ENCODE results near the gene ZNF423.
"Not testable (repeated sequence)": the region's sequence is repeated elsewhere in the genome, so short reads cannot be mapped to it uniquely, and the experiment has no call there.

The ZNF423 gene

DNA sequence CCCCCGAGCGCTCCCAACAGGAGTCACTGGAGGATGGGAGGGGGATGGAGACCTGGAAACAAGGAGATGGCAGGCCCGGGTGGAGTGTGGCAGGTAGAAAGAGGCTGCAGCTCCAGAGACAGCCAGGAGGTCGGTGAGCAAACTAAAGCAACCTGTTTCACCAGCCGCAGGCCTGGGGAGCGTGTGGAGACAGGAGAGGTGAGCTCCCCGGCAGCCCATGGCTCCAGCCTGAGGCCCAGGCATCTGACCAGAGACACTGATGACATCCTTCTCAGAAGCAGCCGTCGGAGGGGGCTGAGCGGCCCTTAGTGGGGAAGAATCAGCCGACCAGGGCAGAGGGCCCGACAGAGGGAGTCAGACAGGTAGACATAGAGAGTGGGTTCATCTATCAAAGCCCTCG lies 165.1 kb downstream of the ZNF423 start:
- DNase-seq: no peak

DNA sequence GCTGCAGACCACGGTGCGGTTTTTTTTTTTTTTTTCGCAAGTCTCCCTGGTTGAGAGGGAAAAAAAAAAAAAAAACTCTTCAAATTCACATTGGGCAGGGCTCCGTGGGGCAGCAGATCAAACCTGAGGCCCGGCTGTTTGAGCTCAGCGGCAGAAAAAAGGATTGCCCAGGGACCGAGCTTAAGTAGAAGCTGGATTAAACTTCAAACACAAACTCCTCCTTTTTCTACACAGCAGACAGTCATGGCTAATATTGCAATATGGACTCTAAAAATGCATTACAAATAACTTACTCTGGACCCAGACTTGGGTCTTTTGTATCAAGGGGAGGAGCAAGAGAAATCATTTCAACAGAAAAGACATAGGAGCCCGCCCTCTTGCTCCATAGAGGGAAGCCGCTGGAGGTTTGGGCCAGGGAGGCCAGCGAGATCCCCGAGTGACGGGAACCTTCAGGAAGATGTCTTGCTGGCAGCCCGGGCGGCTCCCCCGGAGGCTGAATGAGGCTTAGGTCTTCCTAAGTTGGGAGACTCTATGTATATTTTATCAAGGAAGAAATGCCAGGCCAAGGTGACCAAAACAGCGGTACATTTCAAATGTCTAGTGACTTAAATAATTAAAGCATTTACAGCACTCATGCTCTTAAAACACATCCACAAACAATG lies 167.7 kb downstream of the ZNF423 start:
- no peak for DNase-seq

DNA sequence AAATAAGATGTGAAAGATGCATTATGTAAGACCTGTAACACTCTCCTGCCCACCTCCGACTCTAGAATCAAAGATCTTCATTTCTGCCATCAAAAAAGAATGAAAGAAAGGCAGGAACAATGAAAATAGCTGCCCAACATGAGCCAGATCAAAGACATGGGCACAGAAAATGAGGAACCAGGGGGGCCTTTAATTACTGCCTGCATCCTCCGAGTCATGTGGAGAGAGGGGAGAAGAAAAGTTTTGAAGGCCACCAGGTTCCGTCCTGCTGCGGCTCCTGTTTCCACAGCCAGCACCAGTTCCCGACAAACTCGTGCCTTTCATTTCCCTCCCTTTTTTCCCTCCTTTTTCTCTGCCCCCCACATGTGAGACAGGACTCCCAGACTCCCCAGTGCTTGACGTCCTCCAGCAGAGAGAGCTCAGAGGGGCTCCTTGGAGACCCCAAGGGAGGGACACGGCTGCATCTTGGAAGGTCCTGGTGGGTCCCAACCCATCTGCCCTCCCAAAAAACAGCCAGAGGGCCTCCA lies 168.4 kb downstream of the ZNF423 start:
- DNase-seq: no peak

DNA sequence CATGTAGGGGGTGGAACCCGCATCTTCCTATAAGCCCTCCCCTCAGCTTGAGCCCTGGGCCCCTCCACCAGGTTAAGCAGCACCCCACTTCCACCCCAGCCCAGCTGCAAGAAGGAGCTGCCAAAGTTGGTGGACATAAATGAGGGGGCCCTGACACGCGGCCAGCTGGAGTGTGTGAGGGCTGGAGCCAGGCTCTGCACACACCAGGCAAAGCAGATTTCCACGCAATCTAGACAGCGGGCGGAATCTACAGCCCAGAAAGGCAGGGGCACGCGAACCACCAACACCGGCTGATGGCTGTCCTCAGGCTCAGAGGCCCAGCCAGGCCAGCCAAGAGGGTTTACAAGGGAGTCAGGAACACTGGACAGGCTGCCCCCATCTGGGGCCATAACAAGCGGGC lies 171.2 kb downstream of the ZNF423 start:
- no peak for DNase-seq

DNA sequence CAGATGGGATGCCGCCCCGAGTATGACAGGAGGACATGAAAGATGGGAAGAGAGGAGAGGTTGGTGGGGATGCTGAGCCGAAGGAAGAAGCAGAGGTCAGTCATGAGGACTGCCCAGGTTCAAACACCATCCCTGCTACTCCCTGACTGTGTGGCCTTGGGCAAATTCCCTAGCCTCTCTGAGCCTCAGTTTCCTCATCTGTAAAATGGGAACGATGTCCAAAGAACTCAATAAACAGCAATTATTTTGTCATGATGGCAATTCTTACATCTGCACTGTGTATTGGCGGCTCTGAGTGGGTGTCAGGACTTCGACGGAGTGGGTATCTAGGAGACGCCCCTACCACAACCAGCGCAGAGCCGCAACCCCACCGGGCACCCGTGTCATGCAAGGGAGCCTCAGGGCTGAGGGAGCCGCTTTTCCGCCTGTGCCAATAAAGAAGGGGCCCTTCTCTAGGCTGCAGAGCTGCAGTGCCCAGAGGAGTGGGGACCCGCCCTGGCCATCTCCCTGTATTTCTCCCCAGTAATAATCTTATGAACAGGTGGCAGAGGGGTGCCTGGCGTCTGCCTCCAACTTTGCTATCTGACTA lies 173.2 kb downstream of the ZNF423 start:
- DNase-seq: no peak

DNA sequence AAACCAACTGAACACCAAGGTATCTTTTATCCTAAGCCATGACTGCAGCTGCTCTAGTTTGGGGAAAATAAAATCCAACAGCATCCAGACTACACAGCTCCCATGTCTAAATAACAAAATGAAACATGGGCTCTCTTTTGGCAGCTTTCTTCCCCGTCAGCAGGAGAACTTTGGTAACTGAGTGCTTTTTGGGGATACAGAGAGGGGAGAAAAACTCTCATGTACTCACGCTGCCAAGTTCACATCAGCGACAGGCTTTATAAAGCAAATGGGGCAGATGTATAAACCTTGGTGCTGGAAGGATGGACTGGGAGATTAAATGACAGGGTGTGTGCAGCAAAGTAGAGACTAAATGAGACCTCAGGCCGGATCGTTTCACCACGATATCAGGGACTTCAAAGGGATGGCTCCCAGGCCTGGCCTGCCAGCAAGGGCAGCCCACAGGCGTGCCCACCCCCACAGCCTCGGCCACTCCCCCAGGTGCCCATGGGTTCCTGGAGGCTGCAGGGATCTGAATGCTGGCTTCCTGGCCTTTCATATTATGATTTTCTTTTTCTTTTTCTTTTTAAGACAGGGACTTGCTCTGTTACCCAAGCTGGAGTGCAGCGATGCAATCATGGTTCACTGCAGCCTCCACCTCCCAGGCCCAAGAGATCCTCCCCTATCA lies 174.6 kb downstream of the ZNF423 start:
- DNase-seq: no peak

DNA sequence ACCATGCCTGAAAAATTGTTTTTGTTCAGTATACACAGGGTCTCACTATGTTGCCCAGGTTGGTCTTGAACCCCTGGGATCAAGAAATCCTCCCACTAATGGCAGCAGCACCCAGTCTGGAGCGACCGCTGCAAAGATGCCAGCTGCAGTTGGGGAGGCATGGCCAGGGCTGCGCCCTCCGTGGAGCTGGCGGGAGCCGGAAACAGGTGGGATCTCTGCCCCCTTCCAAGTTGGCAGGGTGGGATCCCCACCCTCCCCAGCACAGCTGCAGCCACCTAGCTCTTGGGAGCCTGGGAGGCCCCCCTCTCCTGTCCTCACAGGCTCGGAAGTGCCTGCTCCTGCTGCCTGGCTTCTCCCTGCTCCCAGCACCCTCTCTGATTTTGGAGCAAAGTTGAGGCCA lies 176.8 kb downstream of the ZNF423 start:
- no peak for DNase-seq

DNA sequence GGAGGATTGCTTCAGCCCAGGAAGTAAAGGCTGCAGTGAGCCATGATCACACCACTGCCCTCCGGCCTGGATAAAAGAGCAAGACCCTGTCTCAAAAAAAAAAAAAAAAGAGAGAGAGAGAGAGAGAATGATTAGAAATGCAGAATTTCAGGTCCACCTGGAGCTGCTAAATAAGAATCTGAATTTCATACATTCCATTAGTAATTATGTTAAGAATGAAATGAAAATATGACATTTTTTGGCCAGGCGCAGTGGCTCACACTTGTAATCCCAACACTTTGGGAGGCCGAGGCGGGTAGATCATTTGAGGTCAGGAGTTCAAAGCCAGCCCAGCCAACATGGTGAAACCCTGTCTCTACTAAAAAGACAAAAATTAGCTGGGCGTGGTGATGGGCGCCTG lies 178.3 kb downstream of the ZNF423 start:
- DNase-seq: not testable (repeated sequence)

DNA sequence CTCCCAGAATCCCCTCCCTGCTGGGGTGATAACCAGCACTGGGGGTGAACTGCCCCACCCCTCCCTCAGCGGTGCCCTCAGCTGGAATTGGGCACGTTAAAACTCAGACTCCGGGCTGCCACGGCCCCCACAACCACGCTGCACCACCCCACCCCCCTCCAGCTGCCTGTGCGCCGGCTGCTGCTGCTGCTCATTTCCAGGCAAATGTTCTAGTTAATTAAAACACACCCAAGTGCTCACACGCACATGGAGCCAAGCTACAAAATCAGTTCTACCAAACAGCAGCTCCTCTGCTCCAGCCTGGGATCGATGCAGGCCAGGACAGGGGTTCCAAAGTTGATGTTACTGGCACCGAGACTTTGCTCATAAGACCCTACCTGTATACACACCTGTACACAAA lies 180.5 kb downstream of the ZNF423 start:
- DNase-seq: no peak

DNA sequence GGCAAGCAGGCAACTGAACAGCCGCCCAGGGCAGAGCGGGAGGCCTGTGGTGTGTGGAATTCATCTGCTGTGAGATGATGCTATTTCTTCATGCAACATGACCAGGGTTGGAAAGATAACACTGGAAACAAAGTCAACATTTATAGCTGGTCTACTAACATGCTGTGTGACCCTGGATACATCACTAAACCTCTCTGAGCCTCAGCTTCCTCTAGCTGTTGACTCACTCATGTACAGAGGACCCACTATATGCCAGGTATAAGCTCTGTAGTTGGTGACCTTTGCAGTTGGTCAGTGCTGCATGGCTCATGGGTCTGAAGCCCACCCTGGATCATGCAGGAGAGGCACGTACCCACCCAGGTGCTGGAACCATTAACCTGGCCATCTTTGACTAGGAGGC lies 180.9 kb downstream of the ZNF423 start:
- DNase-seq: no peak

DNA sequence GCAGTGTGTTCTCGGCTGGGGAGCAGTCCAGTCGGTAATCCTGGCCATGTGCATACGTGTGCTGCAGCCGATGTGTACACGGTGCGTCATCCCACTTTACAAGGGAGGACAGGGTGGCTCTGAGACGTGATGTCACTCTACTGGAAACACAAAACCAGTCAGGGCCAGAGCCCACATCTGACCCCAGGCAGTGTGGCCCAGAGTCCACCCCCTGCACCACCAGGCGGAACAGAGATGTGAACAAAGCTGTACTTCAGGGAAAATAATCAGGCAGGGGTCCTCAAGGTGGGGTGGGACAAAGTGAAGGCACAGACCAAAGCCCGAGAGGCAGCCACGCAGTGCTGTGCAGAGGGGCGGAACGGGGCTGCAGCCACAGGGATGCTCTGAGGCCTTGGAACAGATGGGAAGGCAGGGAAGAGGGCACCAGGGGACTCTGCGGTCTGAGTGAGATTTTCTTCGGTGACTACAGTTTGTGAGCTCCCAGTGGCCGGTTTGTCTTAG lies 181.5 kb downstream of the ZNF423 start:
- DNase-seq: no peak

DNA sequence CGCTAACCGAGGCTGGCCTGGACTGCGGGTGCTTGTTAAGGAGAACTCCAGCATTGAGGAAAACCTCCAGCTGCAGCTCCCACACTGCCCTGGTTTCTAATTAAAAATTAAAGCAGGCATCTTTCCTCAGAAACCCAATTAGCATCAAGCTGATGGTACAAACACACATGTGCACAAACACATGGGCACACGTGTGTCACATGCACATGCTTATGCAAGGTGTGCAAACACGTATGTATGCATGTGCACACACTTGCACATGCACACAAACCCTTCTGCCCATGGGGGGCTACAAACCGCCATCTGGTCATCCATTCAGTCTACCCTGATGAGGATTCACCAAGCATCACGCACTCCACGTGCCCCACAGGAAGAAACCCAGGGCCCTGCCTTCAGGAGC lies 182.5 kb downstream of the ZNF423 start:
- no peak for DNase-seq

DNA sequence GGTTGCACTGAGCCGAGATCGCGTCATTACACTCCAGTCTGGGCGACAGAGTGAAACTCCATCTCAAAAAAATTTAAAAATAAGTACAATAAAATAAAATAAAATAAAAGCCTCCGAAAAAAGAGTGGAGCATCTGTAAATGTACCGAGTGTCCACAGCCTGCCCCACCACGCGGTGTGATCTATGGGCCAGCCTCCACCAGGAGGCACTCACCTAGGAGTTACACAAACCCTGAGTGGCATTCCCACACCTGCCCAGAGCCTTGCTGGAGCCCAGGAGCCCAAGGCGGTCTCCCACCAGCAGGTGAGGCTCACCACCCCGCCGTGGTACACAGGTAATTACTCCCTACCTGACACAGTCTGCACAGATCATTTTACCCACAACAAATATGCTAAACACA lies 183.2 kb downstream of the ZNF423 start:
- no peak for DNase-seq

DNA sequence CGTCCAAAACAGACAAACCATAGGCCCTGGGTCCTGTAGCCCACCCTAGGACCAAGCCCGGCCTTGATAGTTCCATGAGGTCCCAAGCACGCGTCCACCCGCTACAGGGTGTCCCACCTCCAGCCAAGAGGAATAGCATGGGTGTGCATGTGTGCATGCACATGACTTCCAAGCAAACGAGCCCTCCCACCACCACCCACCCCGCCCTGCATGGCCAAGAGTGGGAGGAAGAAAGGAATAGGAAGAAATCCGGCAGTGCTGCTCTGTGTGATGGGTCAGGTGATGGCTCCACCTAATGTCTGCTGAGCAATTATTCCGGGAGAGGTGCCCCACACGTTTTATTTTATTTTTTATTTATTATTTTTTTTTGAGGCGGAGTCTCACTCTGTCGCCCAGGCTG lies 184.6 kb downstream of the ZNF423 start:
- no peak for DNase-seq

DNA sequence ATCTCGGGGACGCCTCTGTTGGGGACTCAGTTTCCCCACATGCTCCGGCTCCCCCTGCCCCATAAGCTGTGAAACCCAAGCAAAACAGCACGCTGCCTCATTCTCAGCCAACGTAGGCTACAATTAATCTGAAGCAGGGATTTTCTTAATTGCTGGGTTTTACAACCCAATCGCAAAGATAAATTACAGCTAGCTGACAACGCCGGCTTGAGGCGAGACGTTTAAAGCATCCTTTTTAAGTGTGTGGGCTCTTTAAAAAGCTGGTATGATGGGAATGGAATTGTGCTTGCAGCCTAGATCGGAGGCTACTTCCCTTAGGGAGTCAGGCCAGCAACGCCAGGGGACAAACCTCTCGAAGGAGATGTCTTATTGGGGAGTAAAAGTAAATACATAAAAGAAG lies 185.3 kb downstream of the ZNF423 start:
- no peak for DNase-seq

DNA sequence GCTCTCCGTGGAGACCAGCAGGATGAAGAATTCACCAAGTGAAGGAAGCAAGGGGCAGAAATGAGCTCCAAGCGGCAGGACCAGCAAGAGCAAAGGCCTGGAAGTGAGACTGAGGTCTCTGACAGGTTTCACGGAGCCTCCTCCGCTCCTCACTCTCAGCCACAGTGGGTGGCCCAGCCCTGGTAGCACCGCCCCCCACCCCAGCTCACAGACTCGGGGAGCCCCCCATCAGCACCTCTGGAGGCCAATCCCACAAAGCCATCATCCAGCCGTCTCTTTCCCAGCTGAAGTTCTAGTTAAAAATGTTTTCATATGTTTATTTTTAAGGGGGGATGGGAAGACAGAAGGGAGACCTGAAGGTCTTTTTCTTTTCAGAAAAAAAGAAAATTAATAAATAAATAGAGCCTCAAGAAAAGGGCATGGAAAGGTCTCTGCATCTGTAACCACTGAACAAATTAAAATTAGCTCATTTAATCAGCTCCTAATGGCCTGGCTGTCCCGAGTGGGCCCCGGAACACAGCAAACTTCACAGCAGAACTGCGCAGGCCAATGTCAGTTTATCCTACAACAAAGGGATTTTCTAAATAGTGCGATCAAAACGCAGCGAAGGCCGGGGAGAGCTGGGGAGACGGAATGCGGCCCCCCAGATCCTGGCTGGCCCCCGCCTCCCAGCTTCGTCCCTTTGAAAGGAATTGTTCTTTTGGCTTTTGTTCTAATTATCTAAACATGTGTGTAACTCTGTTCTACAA lies 190.3 kb downstream of the ZNF423 start:
- no peak for DNase-seq

DNA sequence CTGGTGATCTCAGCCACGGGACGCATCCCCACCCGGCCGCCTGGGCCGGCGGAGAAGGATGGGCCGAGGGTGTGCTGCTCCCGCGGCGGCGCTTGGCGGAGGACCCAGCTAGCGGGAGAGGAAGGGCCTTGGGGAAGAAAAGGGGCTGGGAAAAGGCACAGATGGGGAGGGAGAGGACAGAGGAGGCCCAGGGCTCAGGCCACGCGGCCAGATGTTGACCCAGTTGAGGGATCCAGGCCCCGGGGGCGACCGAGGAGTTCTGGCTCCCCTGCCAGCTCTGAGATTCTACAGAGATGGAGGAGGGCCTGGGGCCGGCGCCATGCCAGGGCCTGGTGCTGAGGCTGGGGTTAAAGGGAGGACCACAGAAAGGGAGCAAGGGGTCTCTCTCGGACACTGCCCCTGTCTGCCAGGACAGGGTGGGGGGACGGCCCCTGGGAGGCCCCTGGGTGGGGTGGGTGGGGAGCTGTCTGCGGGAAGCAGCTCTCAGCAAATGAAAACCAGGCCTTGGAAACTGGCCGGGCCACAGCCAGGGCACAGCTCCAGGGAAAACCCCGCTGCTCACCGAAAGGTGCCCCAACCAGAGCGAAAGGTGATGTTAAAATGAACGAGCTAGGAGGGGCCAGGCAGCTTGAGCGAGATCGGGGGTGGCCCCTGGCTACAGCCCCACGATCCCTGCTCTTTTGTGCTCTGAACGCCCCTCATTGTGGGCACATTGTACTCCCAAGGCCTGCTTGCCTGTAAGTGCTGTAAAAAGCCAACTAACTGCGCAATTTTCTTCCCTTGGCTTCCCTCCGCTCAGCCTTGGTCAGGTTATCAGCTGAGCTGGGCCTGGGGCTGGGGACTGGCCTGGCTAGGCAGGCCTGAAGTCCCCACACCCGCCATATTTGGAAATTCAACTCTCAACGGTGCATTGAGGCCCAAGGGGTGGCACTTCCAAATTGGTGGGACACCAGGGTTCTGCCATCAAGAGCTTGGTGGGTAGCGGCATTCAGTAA lies 191.4 kb downstream of the ZNF423 start:
- no peak for DNase-seq

DNA sequence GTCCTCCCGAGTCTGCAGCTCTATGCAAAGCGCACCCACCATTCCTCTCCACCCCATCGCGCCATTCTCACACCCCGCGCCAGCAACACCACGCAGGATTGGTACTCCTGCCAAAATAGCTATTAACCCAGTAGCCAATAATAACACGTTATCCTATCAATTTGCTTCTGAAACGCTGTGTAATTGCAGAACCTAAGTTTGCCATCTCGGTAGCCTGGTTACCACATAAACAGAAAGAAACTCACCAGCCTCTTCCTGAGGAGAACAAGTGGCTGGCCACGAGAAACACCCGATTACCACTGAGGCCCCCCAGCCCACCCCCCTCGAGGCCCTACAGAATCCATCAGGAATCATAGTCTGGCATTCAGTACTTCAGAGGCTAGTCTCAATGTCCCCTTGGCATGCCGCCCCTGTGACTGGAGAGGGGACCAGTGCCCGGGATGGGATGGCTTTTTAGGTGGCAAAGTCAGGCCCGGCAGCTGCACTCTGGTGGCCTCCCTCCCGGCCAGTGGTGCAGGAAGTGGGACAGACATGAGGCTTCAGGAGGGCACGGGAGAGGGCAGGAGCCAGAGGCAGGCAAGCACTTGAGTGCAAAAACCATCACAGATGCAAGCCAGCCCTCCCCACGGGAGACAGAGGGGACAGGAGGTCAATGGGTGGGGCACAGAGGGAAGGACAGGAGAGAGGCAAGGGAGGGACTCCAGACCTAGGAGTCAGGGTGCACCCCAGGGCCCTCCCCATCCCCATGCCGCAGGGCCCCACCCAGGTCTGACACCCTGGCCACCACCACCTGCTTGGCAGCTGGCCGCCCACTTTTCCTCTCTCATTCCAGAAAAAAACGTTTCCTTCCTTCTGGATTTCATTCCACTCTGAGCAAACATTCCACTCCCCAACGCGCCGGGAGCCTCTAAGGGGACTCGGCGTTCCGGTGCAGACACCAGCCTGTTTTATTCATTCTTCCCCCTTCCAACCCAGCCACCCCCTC lies 192.5 kb downstream of the ZNF423 start:
- no peak for DNase-seq

DNA sequence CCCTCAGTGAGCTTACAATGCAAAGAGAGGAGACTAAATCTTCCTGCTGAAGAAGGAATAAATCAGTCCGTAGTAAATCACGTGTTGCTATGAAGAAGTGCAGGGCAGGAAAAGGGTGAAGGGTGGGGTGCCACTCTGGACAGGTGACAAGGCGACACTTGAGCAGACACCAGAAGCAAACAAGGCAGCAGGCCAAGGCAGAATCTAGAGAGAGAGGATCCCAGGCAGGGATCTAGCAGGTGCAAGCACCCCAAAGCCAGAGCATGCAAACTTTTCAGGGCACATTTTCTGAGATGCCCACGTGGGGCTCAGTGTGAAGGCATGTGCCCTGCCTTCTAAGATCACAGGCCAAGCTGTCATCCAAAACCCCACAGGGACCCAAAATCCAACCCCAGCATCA lies 193.3 kb downstream of the ZNF423 start:
- no peak for DNase-seq

DNA sequence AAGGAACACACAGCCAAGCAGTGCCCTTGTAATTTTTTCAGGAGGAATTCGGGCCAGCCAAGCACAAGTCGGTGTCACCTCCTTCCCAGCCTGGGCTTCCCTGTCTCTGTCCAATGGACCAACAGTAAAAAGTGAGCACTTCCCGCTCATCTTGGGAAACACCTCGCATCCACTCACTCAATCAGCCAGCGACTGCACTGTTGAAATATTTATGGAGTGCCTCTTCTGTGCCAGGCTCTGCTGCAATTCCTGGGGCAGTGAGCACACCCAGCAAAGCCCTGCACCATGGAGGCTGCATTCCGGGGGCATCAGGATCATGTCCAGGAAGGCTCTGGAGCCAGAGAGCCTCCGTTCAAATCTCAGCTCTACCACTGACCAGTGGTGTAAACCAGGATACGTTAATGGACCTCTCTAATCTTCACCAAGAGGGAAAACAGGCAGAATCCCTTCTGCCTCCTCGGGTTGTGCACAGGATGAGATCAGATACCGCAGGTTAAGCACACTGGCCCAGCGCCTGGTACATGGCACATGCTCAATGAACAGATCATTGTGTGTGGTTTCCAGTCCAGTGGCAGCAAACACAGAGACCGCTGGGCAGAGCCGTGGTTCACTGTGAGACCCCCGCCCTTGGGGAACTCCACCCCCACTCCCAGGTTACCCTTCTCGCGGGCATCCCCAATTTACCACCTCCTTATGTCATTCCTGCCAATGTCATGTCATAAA lies 194.3 kb downstream of the ZNF423 start:
- DNase-seq: no peak
